Body of pancreas (tissue), 4 donors: ENCODE data around the gene DDX1.
"Not testable (repeated sequence)": the region's sequence is repeated elsewhere in the genome, so short reads cannot be mapped to it uniquely, and the experiment has no call there.

Experiments used
- CTCF ChIP-seq, 7 experiments: fragments of 450-650 bp in 4 of 7; fragments of 200-600 bp in 3 of 7; sonication (generic) in 3 of 7; IDR thresholded peaks; one replicate each; pipeline ENCODE4 v1.5.1; 2016 to 2019; ENCODE audit warnings: antibody characterized with exemption in 7 of 7
- POLR2A ChIP-seq, 3 donors: fragments of 450-650 bp; IDR thresholded peaks; one replicate each; pipeline ENCODE4 v1.6.1; 2016; ENCODE audit warnings: antibody characterized with exemption in 3 of 3, mild to moderate bottlenecking in 2 of 3

- TF ChIP-seq CTCF, POLR2A (IDR thresholded peaks at IDR 0.05): not testable (repeated sequence)
Observed at GRCh38 chr2:15680132-15680531, 88.5 kb downstream of the DDX1 start.
